T-helper 2 cell treated with Interferon-gamma antibody and Interleukin-4, amounts not matched to agents 100 ng/mL and 5 ng/mL, for 36 hours (primary cell): ENCODE measurements around the gene IFITM2. TPM values are rescaled to one million over a fixed set of nuclear protein-coding genes. Genes with fewer than 3 reads are reported as not detected.

Experiments
- intact Hi-C: fragments of 100-400 bp; cut with micrococcal nuclease; formaldehyde crosslinking; loops from one replicate; pipeline ENCODE4 v1.15.1; 2023
- total RNA-seq: library from RNA; stranded (reverse); gene quantifications from 2 replicates; pipeline ENCODE4 v1.2.3, GENCODE V29; 2022

Gene IFITM2
- 1,497 and 1,507 TPM in 2 replicates for total RNA-seq

DNA sequence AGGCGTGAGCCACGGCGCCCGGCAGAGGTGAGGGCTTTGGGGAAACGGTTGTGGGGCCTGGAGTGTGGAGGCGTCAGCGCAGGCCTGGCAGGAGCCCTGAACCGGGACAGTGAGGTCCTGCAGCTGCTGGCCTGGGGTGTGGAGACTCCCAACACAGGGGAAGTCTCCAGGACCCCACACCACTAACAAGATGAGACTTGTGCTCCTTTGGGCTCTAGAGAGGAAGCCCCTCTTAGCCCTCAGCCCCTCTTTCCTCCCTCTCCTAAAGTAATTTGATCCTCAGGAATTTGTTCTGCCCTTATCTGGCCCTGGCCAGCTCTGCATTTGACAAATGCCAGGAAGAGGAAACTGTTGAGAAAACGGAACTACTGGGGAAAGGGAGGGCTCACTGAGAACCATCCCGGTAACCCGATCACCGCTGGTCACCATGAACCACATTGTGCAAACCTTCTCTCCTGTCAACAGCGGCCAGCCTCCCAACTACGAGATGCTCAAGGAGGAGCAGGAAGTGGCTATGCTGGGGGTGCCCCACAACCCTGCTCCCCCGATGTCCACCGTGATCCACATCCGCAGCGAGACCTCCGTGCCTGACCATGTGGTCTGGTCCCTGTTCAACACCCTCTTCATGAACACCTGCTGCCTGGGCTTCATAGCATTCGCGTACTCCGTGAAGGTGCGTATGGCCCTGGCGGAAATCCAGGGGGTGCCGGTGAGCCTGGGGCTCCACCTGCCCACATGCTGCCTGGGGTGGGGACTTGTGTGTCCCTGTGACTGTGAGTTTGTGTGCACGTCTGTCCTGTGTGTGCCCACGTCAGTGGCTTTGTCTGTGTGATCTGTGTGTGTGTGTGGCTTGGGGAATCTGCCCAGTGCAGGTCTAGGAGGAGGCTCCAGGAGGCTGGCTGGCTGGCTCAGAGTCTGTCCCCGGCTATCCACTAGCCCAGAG lies at the start of gene IFITM2:
TSS of gene IFITM2 (plus strand) at position 51 of the 943 bp plus-strand sequence. CDS start at position 428, 377 bp downstream.
- intact Hi-C loops, result loop anchor here (1.0 kb wide), 1 partner anchor 100 kb away; no protein-coding TSS in a partner anchor

GRCh38 chr11:259413-259812 lies 48.2 kb upstream of the IFITM2 start:
- intact Hi-C loops, result no loop called here

DNA sequence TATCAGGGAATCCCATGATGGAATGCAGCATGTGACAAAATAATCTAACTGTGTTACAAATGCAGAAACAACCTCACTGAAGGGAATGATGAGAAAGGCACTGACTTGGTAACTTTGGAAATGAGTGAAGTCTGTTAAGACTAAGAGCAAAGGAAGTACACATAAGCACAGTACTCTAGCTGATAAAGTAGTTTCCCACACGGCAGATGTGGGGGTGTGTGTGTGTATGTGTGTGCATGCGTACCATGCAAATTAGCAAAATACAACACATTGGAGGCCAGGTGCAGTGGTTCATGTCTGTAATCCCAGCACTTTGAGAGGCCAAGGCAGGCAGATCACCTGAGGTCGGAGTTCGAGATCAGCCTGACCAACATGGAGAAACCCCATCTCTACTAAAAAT lies 46.0 kb upstream of the IFITM2 start:
- intact Hi-C loops, result no loop called here

GRCh38 chr11:266676-267439 lies 40.8 kb upstream of the IFITM2 start:
- intact Hi-C loops, result loop anchor here (1.0 kb wide), 1 partner anchor 31 kb away; the partner anchor contains the start of genes PSMD13 and SIRT3

DNA sequence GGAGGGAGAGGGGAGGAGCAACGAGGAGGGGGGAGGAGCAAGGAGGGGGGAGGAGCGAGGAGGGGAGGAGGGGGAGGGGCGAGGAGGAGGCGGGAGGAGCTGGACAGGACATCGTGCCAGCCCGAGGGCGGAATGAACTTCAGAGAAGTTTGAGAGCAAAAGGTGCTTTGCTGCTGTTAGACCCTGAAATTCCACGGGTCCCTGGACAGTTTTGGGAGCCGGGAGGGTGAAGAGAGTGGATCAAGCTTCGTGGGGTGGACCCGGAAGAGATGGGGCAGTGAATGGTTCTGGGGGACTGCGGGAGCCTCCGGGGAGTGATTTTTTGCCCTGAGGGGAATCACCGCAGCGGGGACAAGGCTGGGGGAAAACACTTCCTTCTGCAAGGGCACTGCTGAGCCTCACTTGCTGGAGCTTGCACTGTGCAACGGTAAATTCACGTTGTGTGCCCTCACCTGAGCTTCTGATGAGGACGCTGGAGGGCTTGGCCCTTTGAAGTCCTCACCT lies 40.1 kb upstream of the IFITM2 start:
- intact Hi-C loops, result loop anchor here (1.0 kb wide), 1 partner anchor 31 kb away; the partner anchor contains the start of genes PSMD13 and SIRT3

DNA sequence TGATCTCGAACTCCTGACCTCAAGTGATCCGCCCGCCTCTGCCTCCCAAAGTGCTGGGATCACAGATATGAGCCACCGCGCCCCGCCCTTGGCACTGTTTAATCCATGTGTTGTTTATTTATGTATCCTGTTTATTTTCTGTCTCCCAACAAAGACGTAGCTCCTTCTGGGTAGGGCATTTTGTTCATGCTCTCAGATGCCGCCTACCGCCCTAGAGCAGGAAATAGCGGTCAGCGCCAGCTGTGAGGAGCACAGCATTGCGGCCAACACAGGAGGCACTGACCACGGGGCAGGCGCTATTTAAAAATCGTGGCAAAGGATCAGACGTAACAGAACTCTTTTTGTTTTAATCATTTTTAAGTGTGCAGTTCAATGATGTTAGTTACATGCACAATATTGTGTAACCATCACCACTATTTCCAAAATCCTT lies 38.9 kb upstream of the IFITM2 start:
- intact Hi-C loops, result loop anchor here (1.0 to 2.0 kb wide), 5 partner anchors 12 to 139 kb away; no protein-coding TSS in a partner anchor

GRCh38 chr11:269146-269890 lies 38.3 kb upstream of the IFITM2 start:
- intact Hi-C loops, result loop anchor here (1.0 to 2.0 kb wide), 4 partner anchors 11 to 86 kb away; no protein-coding TSS in a partner anchor

- intact Hi-C loops, result no loop called here
Observed at GRCh38 chr11:270451-271318, 36.9 kb upstream of the IFITM2 start.

DNA sequence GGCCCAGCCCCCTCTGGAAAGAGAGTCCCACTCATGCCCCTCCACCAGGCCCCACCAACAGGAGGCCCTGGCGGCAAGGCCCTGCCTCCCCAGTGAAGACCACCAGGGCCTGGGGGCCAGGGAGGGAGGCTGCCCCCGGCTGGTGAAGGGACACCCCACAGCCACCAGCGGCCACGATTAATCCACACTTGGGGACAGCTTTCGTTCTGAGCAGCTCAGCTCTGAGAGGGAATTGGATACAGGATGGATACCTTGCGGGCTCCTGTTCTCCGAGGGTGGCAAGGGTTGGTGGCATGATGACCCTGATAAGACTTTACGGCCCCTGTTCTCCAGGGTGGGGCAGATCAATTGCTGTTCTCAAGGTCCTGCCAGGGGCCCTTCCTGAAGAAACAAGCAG lies 36.3 kb upstream of the IFITM2 start:
- intact Hi-C loops, result no loop called here

DNA sequence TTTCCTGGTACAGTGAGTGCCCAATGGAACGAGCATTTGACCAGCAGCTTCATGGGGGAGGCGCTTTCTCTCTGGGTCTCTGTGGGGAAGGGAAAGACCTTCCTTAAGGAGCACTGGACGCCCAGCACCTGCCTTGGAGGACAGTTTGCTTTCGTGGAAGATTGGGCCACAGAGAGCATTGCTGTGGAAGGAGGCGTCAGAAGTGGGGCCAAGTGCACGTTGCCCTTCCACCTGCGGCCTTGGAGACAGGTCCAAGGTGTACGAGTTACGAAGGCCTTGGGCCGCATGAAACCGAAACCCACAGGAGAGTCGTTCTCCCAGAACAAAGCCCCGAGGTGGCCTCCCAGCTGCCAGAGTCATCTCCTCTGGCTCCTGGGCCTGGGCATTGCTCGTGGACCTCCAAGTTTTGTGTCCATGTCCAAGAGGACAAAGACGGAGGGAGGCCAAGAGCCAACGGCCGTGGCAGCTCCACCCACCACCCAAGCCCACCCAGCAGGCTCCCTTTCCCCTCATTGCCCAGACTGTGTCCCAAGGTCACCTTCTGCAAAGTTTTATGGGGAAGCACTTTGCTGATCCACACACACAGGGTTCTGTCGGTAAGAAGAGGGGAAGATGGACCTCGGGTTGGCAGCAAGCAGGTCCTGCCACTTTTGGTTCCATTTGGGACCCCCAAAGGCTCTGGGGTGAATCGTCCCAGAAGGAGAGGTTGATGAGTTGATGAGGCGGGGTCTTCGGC lies 35.3 kb upstream of the IFITM2 start:
- intact Hi-C loops, result no loop called here

DNA sequence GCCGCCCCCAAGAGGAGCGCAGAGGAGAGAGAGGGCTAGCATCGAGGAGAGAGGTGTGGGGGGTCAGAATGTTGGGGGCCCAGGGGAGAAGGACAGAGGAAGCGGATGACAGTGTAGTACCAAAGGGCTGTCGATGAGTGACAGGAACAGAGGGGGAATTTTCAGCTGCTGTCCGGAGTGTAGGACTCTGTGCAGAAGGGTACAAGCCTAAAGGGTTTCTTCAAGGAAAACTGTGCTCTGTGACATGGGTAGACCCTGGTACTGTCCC lies 34.8 kb upstream of the IFITM2 start:
- intact Hi-C loops, result no loop called here

DNA sequence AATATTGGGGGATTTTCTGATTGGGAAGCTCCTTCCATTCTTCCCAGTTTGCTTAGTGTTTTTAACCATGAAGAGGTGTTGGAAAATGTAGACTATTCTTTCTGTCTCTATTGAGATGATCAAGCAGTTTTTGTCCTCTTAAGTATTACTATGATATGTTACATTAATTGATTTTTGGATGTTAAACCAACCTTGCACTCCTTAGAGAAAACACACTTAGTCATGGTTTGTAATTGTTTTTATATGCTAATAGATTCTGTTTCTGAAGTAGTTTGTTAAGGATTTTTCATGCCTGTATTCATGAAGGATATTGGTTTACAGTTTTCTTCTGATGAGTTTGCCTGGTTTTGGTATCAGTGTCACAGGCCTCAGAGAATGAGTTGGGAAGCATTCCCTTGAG lies 31.4 kb upstream of the IFITM2 start:
- intact Hi-C loops, result no loop called here

DNA sequence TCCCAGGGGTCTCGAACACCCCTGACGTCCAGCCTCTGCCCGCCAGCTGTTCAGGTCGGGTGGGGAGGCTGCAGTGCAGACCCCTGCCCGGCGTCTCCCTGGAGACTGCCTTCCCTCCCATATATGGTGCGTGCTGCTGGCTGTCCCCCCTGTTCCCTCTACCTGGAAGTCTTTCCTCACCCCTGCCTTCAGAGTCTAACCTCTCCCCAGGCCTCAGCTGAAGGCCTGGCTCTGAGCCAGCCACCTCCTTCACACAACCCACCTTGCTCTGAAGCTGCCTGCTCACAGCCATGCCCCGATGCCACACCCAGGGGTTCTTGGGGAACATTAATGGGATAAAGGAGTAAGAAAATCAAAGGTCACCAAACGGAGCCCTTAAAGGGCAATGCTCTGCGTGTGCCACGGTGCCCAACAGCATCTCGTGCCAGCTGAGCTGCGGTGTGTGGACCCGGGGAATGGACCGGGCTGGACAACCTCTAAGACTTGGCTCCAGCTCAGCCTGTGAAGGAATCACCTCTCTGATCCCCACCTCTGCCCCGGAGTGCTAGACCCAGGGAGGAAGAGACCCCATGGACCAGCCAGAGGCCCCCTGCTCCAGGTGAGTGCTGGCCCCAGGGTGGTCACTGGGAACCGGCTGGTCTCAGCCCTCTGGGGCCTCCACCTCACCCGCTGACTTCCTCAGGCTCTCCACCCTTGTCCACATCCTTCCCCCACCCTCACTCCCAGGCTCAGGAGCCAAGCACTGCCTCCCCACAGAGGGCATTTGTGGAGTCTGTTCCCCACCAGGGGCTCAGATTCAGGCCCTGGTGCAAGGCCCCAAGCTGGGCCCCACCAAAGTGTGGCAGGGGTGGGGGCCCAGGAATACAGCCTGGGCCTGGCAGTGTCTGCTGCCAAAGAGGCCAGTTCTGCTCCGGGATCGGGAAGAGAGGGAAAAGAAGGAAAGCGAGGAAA lies 29.3 kb upstream of the IFITM2 start, which contains the start of gene NLRP6:
TSS of gene NLRP6 (plus strand) at position 407 of the 951 bp plus-strand sequence. CDS start at position 570, 163 bp downstream.
- intact Hi-C loops, result no loop called here

DNA sequence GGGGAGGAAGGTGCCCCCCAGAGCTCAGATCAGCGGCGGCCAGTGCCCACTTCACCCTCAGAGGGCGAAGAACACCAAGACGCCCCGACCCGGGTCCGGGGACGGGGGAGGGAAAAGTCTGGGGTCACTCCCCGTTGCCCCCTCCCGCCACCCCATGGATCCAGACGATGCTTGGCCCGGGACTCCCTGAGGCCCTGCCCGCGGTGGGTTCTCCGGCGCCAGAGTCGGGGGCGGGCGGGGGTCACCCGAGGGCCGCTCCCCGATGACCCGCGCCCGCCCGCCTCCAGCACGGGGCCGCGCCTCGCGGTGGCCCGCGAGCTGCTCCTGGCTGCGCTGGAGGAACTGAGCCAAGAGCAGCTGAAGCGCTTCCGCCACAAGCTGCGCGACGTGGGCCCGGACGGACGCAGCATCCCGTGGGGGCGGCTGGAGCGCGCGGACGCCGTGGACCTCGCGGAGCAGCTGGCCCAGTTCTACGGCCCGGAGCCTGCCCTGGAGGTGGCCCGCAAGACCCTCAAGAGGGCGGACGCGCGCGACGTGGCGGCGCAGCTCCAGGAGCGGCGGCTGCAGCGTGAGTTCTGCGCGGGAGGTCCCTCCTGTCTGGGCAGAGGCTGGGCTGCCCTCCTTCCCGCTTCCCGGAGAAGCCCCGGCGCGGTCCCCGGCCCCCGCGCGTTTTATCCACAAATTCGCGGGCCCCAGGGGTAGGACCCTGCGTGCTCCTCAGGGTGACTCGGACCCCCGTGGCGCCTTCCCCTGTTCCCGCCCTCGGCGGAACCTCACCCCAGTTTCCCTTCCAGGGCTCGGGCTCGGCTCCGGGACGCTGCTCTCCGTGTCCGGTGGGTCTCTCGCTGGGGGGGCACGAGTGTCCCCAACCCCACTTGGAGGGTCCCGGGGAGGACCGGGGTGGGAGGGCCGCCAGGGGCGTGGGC lies 28.3 kb upstream of the IFITM2 start:
- intact Hi-C loops, result no loop called here

DNA sequence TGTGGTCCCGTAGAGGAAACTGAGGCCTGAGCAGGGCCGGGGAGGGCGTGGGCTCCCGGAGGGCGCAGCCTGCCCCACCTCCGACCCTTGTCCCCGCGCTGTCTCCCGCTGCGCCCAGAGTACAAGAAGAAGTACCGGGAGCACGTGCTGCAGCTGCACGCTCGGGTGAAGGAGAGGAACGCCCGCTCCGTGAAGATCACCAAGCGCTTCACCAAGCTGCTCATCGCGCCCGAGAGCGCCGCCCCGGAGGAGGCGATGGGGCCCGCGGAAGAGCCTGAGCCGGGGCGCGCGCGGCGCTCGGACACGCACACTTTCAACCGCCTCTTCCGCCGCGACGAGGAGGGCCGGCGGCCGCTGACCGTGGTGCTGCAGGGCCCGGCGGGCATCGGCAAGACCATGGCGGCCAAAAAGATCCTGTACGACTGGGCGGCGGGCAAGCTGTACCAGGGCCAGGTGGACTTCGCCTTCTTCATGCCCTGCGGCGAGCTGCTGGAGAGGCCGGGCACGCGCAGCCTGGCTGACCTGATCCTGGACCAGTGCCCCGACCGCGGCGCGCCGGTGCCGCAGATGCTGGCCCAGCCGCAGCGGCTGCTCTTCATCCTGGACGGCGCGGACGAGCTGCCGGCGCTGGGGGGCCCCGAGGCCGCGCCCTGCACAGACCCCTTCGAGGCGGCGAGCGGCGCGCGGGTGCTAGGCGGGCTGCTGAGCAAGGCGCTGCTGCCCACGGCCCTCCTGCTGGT lies 27.5 kb upstream of the IFITM2 start:
- intact Hi-C loops, result loop anchor here (1.0 kb wide), 1 partner anchor 11 kb away; no protein-coding TSS in a partner anchor
